ENCODE data around the gene PLXNA2.

Gene PLXNA2

GRCh38 chr1:208265122-208265469, 20.9 kb upstream of the PLXNA2 start:
- no peak for TF ChIP-seq REST (IDR thresholded peaks at IDR 0.05; ENCODE audit: insufficient read depth in 1 of 2, low read depth in 2 of 2, low read length in 2 of 2)

GRCh38 chr1:208264469-208265121, 20.4 kb upstream of the PLXNA2 start:
- TF ChIP-seq TAF1 (IDR thresholded peaks at IDR 0.05; ENCODE audit: borderline replicate concordance, insufficient read depth, low read length): no peak
- no peak for TF ChIP-seq SIN3A (IDR thresholded peaks at IDR 0.05; ENCODE audit: borderline replicate concordance, insufficient read depth, low read length)
- no peak for TF ChIP-seq REST (IDR thresholded peaks at IDR 0.05; ENCODE audit: insufficient read depth in 1 of 2, low read depth in 2 of 2, low read length in 2 of 2)
- TF ChIP-seq POLR2AphosphoS5 (IDR thresholded peaks at IDR 0.05; ENCODE audit: low read depth, low read length): no peak
- TF ChIP-seq FOXP2 (optimal IDR thresholded peaks at IDR 0.05; ENCODE audit: borderline replicate concordance, extremely low read depth, extremely low read length, insufficient read depth): no peak

- no peak for TF ChIP-seq TAF1 (IDR thresholded peaks at IDR 0.05; ENCODE audit: borderline replicate concordance, insufficient read depth, low read length)
These were observed 17.7 kb upstream of the PLXNA2 start for GRCh38 chr1:208261874-208262273.

- TF ChIP-seq FOXP2 (optimal IDR thresholded peaks at IDR 0.05; ENCODE audit: borderline replicate concordance, extremely low read depth, extremely low read length, insufficient read depth): no peak
- TF ChIP-seq SIN3A (IDR thresholded peaks at IDR 0.05; ENCODE audit: borderline replicate concordance, insufficient read depth, low read length): no peak
- TF ChIP-seq TAF1 (IDR thresholded peaks at IDR 0.05; ENCODE audit: borderline replicate concordance, insufficient read depth, low read length): no peak
- TF ChIP-seq REST (IDR thresholded peaks at IDR 0.05; ENCODE audit: insufficient read depth in 1 of 2, low read depth in 2 of 2, low read length in 2 of 2): no peak
- no peak for TF ChIP-seq POLR2AphosphoS5 (IDR thresholded peaks at IDR 0.05; ENCODE audit: low read depth, low read length)
These were observed 14.1 kb upstream of the PLXNA2 start for GRCh38 chr1:208258277-208258676.

- TF ChIP-seq FOXP2 (optimal IDR thresholded peaks at IDR 0.05; ENCODE audit: borderline replicate concordance, extremely low read depth, extremely low read length, insufficient read depth) (no peak), POLR2AphosphoS5 (IDR thresholded peaks at IDR 0.05; ENCODE audit: low read depth, low read length) (no peak), REST (IDR thresholded peaks at IDR 0.05; ENCODE audit: insufficient read depth in 1 of 2, low read depth in 2 of 2, low read length in 2 of 2) (no peak), SIN3A (IDR thresholded peaks at IDR 0.05; ENCODE audit: borderline replicate concordance, insufficient read depth, low read length) (no peak), TAF1 (IDR thresholded peaks at IDR 0.05; ENCODE audit: borderline replicate concordance, insufficient read depth, low read length) (no peak)
These were observed 13.2 kb upstream of the PLXNA2 start for GRCh38 chr1:208257351-208257750.
